Activated CD8-positive, alpha-beta memory T cell treated with anti-CD3 and anti-CD28 coated beads for 36 hours (primary cell): Measurements from ENCODE around the gene UBALD2. TPM values are rescaled to one million over a fixed set of nuclear protein-coding genes. Genes with fewer than 3 reads are reported as not detected.
"Not testable (repeated sequence)": the region's sequence is repeated elsewhere in the genome, so short reads cannot be mapped to it uniquely, and the experiment has no call there.

Experiments used
- CTCF ChIA-PET: fragments of 350-600 bp; sonication (Branson Sonifier 250); formaldehyde crosslinking; loops from one replicate; lab custom pipeline; 2021; ENCODE audit warnings: antibody characterized with exemption; lab: Charles Lee
- POLR2A ChIA-PET: fragments of 350-600 bp; sonication (Branson Sonifier 250); formaldehyde crosslinking; loops from one replicate; lab custom pipeline; 2021; ENCODE audit warnings: antibody characterized with exemption; lab: Charles Lee
- total RNA-seq, 2 experiments: library from RNA; stranded (reverse); gene quantifications; one replicate each; pipeline ENCODE4 v1.2.3, GENCODE V29; 2021

Gene UBALD2
- 100 to 1,000 TPM; 163 to 177 TPM for total RNA-seq

DNA sequence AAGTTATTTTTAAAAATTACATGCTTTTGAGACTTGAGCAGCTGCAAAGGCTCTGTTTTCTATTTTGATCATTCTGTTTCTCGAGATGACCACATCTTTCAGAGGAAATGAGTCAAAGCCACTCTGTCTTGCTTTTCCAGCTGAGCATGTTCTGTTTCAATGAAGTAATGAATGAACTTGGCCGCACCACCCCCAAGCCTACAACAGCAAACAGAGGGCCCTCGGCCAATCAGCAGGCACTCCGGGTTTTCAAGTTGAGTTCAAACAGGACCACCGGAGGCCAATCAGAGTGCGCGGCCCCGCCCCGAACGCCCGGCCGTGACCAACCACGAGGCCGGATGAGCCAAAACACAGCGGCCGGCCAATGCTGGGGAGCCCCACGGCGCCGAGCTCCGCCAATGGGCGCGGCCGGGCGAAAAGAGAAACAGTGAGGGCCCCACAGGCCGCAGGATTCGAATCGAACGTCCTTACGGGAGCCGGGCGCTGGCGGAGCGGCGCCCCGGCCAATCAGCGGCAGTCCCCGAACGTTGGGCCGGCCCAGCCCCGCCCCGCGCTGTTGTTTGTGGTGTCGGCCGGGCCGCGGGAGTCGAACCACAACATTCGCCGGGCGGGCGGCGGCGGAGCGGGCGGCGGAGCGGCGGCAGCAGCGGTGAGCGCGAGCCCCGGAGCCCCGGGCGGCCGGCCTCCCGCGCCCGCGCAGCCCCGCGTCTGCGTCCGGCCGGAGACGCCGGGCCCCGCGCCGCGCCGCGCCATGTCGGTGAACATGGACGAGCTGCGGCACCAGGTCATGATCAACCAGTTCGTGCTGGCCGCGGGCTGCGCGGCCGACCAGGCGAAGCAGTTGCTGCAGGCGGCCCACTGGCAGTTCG lies at the start of gene UBALD2:
Gene UBALD2 (plus strand): TSS at position 594 of the 869 bp plus-strand sequence. CDS start 158 bp downstream, at position 752.
- ChIA-PET POLR2A (interaction anchor here (0.6 to 2.4 kb wide), 15 partner anchors 8 to 193 kb away, joined by 3 to 19 read pairs (median 5); partner anchors contain the start of gene SRP68), CTCF (interaction anchor here (0.9 to 3.3 kb wide), 8 partner anchors 8 to 122 kb away, joined by 3 to 17 read pairs (median 6); no protein-coding TSS in a partner anchor)

- ChIA-PET POLR2A (interaction anchor here (0.5 to 0.6 kb wide), 2 partner anchors 157 to 538 kb away, joined by 3 to 13 read pairs; no protein-coding TSS in a partner anchor), CTCF (interaction anchor here (1.0 to 1.6 kb wide), 4 partner anchors 21 to 133 kb away, joined by 3 to 4 read pairs (median 4); no protein-coding TSS in a partner anchor)
Measured at GRCh38 chr17:76217081-76217480, 48.1 kb upstream of the UBALD2 start.

- POLR2A ChIA-PET: no interaction called here
- CTCF ChIA-PET: interaction anchor here (1.0 to 1.2 kb wide), 2 partner anchors 38 to 60 kb away, joined by 3 to 4 read pairs; no protein-coding TSS in a partner anchor
Measured at GRCh38 chr17:76219670-76220383, 45.3 kb upstream of the UBALD2 start.

- ChIA-PET CTCF (interaction anchor here (0.7 to 1.0 kb wide), 2 partner anchors 10 to 42 kb away, joined by 3 read pairs; no protein-coding TSS in a partner anchor), POLR2A (no interaction called here)
Measured at GRCh38 chr17:76223802-76224201, 41.3 kb upstream of the UBALD2 start.

DNA sequence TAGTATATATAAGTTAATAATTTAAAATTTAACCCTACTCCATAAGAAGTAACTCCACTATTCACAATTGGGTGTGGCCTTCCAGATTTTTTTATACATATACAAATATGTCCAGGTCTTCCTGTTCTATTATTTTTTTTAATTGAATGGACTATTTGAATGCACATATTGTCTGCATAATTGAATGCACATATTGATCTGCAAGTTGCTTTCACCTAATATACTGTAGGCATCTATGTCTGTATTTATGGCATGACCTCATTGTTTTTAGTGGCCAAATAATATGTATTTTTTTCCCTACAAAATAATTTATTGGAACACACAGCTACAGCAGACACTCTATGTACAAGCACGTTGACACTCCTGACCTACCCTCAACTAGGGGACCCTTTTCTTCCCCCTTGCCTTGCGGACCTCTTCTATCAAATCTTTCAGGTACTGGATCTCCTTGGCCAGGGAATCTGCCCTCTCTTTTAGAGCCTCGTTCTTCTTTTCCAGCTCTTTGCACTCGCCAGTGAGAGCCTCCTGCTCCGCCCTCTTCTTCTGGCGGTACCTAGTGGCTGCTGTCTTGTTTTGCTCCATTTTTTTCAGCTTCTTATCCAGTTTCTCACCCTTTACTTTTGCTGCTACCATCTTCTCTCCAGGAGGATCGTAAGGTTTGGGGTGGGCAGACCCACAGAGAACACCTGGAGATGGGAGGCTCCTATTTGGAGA lies 39.6 kb upstream of the UBALD2 start:
- CTCF ChIA-PET: not testable (repeated sequence)
- POLR2A ChIA-PET: interaction anchor here (0.6 to 0.7 kb wide), 2 partner anchors 18 to 104 kb away, joined by 3 to 6 read pairs; no protein-coding TSS in a partner anchor

- POLR2A ChIA-PET: not testable (repeated sequence)
- CTCF ChIA-PET: interaction anchor here (0.7 kb wide), 1 partner anchor 72 kb away, joined by 3 read pairs; no protein-coding TSS in a partner anchor
Measured at GRCh38 chr17:76226749-76227148, 38.4 kb upstream of the UBALD2 start.

DNA sequence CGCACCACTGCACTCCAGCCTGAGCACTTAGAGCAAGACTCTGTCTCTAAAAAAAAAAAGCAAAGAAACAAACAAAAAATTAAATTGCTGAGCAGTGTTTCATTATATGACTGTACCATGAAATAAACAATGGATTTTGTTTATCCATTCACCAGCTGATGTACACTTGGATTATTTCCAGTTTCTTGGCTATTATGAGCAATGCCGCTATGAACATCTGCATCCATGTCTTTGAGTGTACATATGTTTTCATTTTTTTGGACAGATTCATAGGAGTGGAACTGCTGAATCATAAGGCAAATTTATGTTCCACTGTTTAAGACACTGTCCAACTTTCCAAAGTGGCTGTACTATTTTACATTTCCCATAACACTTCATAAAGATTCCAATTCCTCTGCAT lies 32.8 kb upstream of the UBALD2 start:
- POLR2A ChIA-PET: no interaction called here
- CTCF ChIA-PET: no interaction called here

DNA sequence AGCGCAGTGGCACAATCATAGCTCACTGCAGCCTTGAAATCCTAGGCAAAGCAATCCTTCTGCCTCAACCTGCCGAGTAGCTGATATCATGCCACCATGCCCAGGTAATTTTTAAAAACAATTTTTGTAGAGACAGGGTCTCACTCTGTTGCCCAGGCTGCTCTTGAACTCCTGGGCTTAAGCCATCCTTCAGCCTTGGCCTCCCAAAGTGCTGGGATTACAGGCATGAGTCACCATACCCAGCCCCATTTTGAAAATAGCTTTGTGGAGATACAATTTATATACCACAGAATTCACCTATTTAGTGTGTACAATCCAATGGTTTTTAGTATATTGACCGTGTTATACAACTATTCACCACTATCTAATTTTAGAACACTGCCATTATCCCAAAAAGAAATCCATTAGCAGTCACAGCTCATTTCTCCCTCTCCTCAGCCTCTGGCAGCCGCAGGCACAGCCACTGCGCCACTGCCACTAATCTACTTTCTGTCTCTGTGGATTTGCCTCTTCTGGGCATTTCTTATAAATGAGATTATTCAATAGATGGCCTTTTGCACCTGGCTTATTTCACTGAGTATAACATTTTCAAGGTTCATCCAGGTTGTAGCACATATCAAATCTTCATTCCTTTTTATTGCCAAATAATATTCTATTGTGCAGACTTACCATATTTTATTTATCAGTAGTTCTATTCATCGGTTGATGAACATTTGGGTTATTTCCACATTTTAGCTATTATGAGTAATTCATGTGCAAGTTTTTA lies 31.4 kb upstream of the UBALD2 start:
- CTCF ChIA-PET: interaction anchor here (1.0 kb wide), 1 partner anchor 46 kb away, joined by 3 read pairs; no protein-coding TSS in a partner anchor
- POLR2A ChIA-PET: interaction anchor here (1.0 kb wide), 3 partner anchors 23 to 38 kb away, joined by 3 read pairs; partner anchors contain the start of gene UBALD2

- ChIA-PET CTCF (interaction anchor here (1.0 kb wide), 1 partner anchor 46 kb away, joined by 3 read pairs; no protein-coding TSS in a partner anchor), POLR2A (interaction anchor here (1.0 kb wide), 1 partner anchor 22 kb away, joined by 3 read pairs; no protein-coding TSS in a partner anchor)
Measured at GRCh38 chr17:76234354-76234679, 30.8 kb upstream of the UBALD2 start.

- CTCF ChIA-PET: no interaction called here
- POLR2A ChIA-PET: interaction anchor here (0.6 kb wide), 1 partner anchor 109 kb away, joined by 3 read pairs; no protein-coding TSS in a partner anchor
Measured at GRCh38 chr17:76235883-76236282, 29.3 kb upstream of the UBALD2 start.

GRCh38 chr17:76236603-76237002 lies 28.5 kb upstream of the UBALD2 start:
- ChIA-PET POLR2A (no interaction called here), CTCF (interaction anchor here (1.1 kb wide), 1 partner anchor 43 kb away, joined by 5 read pairs; no protein-coding TSS in a partner anchor)

- CTCF ChIA-PET: interaction anchor here (0.7 to 1.9 kb wide), 10 partner anchors 15 to 56 kb away, joined by 3 to 10 read pairs (median 4); no protein-coding TSS in a partner anchor
Measured at GRCh38 chr17:76237859-76238313, 27.3 kb upstream of the UBALD2 start.

GRCh38 chr17:76238847-76239537 lies 26.2 kb upstream of the UBALD2 start:
- POLR2A ChIA-PET: interaction anchor here (0.6 to 1.4 kb wide), 9 partner anchors 17 to 47 kb away, joined by 3 to 11 read pairs (median 4); no protein-coding TSS in a partner anchor

More at GRCh38 chr17:76237859-76238313, 27.3 kb upstream of the UBALD2 start:
- POLR2A ChIA-PET: interaction anchor here (0.6 to 1.4 kb wide), 8 partner anchors 25 to 46 kb away, joined by 3 to 11 read pairs (median 4); no protein-coding TSS in a partner anchor

GRCh38 chr17:76239538-76240274 lies 25.4 kb upstream of the UBALD2 start:
- CTCF ChIA-PET: interaction anchor here (0.6 to 1.9 kb wide), 2 partner anchors 9 to 39 kb away, joined by 5 to 10 read pairs; no protein-coding TSS in a partner anchor
- POLR2A ChIA-PET: interaction anchor here (0.6 to 1.8 kb wide), 3 partner anchors 17 to 41 kb away, joined by 3 to 8 read pairs (median 8); no protein-coding TSS in a partner anchor

More at GRCh38 chr17:76238847-76239537, 26.2 kb upstream of the UBALD2 start:
- CTCF ChIA-PET: interaction anchor here (0.6 to 1.9 kb wide), 8 partner anchors 9 to 52 kb away, joined by 3 to 10 read pairs (median 4); no protein-coding TSS in a partner anchor

GRCh38 chr17:76240461-76241203 lies 24.5 kb upstream of the UBALD2 start, which contains the start of gene RNF157:
Gene RNF157, minus strand, starts transcription at chr17:76240493. Its CDS starts 253 bp downstream, at chr17:76240240.
- POLR2A ChIA-PET: interaction anchor here (1.0 to 1.8 kb wide), 6 partner anchors 16 to 49 kb away, joined by 3 to 8 read pairs (median 6); no protein-coding TSS in a partner anchor
- CTCF ChIA-PET: interaction anchor here (1.5 kb wide), 1 partner anchor 39 kb away, joined by 4 read pairs; no protein-coding TSS in a partner anchor
